Activated naive CD8-positive, alpha-beta T cell (primary cell): ENCODE results near the gene MRPL21.

Experiments used
- H3K27ac Mint-ChIP-seq: one replicate; pipeline ENCODE4 v1.8.0; 2021; ENCODE audit warnings: mixed read lengths
- H3K27me3 Mint-ChIP-seq: one replicate; pipeline ENCODE4 v1.8.0; 2021; ENCODE audit warnings: mixed read lengths
- H3K36me3 Mint-ChIP-seq: one replicate; pipeline ENCODE4 v1.8.0; 2021; ENCODE audit warnings: mixed read lengths
- H3K4me1 Mint-ChIP-seq: one replicate; pipeline ENCODE4 v1.8.0; 2021; ENCODE audit warnings: low read depth, mixed read lengths
- H3K4me3 Mint-ChIP-seq: one replicate; pipeline ENCODE4 v1.8.0; 2021; ENCODE audit warnings: mild to moderate bottlenecking, mixed read lengths
- H3K9me3 Mint-ChIP-seq: one replicate; pipeline ENCODE4 v1.8.0; 2021; ENCODE audit warnings: low read depth, mixed read lengths

Gene MRPL21

DNA sequence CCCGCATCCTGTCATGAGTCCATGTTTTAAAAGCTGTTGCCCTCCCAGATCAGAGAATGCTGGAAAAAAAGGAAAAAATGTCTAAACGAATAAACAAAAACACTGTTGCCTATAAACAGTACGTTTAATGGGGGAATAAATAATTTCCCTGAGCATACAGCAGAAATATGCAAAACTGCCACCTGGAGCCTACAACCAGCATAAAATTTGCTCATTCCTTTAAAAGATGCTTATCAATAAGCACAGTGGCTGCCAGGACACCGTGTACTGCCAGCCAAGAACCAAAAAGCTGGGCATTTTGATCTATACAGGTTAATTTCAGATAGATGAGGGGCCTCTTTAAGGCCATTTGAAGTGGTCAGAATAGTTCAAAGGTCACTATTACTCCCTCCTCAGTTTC lies 56.2 kb downstream of the MRPL21 start:
- Mint-ChIP-seq H3K9me3 (no peaks in the 10 kb centered on the region), H3K4me3 (no peak overlapping the region), H3K27ac (no peak overlapping the region), H3K4me1 (peaks cover 16% of the 10 kb centered on the region), H3K27me3 (no peaks in the 10 kb centered on the region), H3K36me3 (no peaks in the 10 kb centered on the region)

GRCh38 chr11:68845351-68846002 lies 58.2 kb downstream of the MRPL21 start:
- Mint-ChIP-seq H3K4me1 (peaks cover 19% of the 10 kb centered on the region), H3K4me3 (no peak overlapping the region), H3K9me3 (no peaks in the 10 kb centered on the region), H3K27ac (no peak overlapping the region), H3K36me3 (no peaks in the 10 kb centered on the region), H3K27me3 (no peaks in the 10 kb centered on the region)

DNA sequence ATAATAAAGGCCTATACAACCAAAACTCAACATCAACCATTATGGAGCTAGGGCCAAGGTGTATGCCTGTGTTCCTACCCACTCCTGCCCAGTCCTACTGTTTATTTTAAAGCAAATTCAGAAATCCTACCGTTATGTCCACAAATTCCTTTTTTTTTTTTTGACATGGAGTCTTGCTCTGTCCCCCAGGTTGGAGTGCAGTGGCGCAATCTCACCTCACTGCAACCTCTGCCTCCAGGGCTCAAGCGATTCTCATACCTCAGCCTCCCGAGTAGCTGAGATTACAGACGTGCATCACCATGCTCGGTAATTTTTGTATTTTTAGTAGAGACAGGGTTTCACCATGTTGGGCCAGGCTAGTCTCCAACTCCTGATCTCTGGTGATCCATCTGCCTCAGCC lies 58.8 kb downstream of the MRPL21 start:
- Mint-ChIP-seq H3K36me3 (no peaks in the 10 kb centered on the region), H3K4me3 (no peak overlapping the region), H3K4me1 (peaks cover 25% of the 10 kb centered on the region), H3K27ac (no peak overlapping the region), H3K9me3 (no peaks in the 10 kb centered on the region), H3K27me3 (no peaks in the 10 kb centered on the region)

DNA sequence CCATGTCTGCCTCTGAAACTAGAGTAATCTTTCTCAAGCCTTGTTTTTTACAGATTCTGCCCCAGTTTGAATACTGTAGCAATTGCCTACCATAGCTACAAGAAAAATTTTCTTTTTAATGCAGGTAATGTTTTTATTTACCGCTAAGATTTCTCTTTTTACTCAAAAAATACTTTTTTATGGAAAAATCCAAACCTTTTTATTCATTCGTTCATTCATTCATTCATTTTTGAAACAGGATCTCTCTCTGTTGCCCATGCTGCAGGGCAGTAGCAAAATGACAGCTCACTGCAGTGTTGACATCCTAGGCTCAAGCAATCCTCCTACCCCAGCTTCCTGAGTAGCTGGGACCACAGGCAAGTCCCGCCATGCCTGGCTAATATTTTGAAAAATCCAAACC lies 59.3 kb downstream of the MRPL21 start:
- Mint-ChIP-seq H3K4me1 (peaks cover 29% of the 10 kb centered on the region), H3K9me3 (no peaks in the 10 kb centered on the region), H3K36me3 (no peaks in the 10 kb centered on the region), H3K4me3 (peak overlapping the region; percentile 90), H3K27me3 (no peaks in the 10 kb centered on the region), H3K27ac (peak overlapping the region; percentile 6)

- Mint-ChIP-seq H3K9me3 (no peaks in the 10 kb centered on the region), H3K4me3 (peak overlapping the region; percentile 90), H3K36me3 (no peaks in the 10 kb centered on the region), H3K27ac (peak overlapping the region; percentile 86), H3K4me1 (peaks cover 33% of the 10 kb centered on the region), H3K27me3 (no peaks in the 10 kb centered on the region)
These were observed 59.8 kb downstream of the MRPL21 start for GRCh38 chr11:68843703-68844312.

GRCh38 chr11:68843052-68843561 lies 60.5 kb downstream of the MRPL21 start:
- H3K4me3 Mint-ChIP-seq, result peak overlapping the region; percentile 90
- H3K9me3 Mint-ChIP-seq, result no peaks in the 10 kb centered on the region
- H3K36me3 Mint-ChIP-seq, result no peaks in the 10 kb centered on the region
- H3K4me1 Mint-ChIP-seq, result peaks cover 39% of the 10 kb centered on the region
- no peaks in the 10 kb centered on the region for H3K27me3 Mint-ChIP-seq
- peak overlapping the region; percentile 86 for H3K27ac Mint-ChIP-seq

DNA sequence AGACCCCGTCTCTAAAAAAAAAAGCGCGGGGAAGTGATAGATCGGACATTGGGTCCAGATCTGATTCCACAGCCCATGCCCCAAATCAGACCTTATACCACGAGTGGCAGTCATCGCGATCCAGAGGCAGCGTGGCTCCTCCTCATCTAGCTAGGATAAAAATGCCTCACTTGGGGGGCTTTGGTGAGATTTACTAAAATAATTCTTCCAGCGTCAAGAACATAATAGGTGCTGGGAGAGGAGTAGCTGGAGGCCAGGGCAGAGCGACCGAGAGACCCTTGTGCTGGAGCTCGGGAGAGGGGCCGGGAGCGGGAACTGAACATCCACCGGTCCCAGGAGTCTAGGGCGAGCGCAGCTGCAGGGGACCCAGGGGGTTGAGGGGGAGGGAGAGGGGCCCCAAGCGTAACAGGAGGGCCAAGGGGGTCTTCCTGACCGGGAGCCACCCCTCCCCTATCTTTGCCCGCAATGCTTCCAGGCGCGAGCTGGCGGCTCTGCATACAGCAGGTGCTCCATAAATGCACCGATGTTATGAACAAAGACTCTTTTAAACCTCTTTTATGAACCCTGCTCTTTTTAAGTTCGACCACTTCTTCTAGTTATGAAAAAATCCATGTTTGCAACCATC lies 61.1 kb downstream of the MRPL21 start:
- H3K27ac Mint-ChIP-seq, result peak overlapping the region; percentile 86
- H3K4me3 Mint-ChIP-seq, result peak overlapping the region; percentile 90
- peaks cover 44% of the 10 kb centered on the region for H3K4me1 Mint-ChIP-seq
- no peaks in the 10 kb centered on the region for H3K36me3 Mint-ChIP-seq
- no peaks in the 10 kb centered on the region for H3K9me3 Mint-ChIP-seq
- H3K27me3 Mint-ChIP-seq, result no peaks in the 10 kb centered on the region

DNA sequence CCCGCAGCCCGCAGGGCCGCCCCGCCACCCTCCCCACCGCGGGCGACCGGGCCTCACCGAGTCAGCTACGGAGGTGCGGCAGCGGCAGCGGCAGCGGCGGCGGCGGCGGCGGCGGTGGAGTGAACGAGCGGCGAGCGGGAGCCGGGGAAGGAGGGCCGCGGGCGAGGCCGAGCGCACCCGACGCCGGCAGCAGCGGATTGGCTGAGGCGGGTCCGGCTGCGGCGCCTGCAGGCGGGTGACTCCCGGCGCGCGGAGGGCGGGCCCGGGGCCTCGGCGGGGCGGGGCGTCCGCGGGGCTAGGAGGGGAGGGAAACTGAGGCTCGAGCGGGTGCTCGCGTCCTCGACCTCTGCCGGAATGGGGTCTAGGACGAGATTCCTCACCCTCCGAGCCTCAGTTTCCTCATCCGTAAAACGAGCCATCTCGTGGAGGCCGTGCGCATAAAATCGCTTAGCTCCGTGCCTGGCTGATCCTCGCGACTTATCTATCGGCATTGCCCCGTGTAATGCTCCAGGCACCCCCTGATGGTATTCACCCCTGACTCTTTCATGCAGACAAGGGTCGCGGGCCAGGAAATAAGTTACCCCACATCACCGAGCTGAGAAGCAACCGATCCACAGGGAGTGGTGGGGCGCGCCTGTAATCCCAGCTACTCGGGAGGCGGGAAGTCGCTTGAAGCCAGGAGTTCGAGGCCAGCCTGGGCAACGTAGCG lies 61.8 kb downstream of the MRPL21 start, which contains the start of gene CPT1A:
TSS of gene CPT1A (minus strand) at position 199 of the 709 bp plus-strand sequence. CDS start 26,442 bp downstream, outside the sequence.
- Mint-ChIP-seq H3K27ac (peak within 1 kb of the TSS; percentile 86), H3K27me3 (no peaks in the 10 kb centered on the region), H3K4me1 (peaks cover 49% of the 10 kb centered on the region), H3K4me3 (peak within 1 kb of the TSS; percentile 90), H3K9me3 (no peaks in the 10 kb centered on the region), H3K36me3 (no peaks in the 10 kb centered on the region)
